Sigmoid colon (tissue), 7 donors: Measurements from ENCODE around the gene CNNM3. TPM values are rescaled to one million over a fixed set of nuclear protein-coding genes. Genes with fewer than 3 reads are reported as not detected.

Source experiments
- DNase-seq: peaks from one replicate; pipeline ENCODE4 v3.0.0-alpha.2; 2019
- H3K27ac ChIP-seq, 4 donors: fragments of 200-600 bp; sonication (generic); one replicate each; pipeline ENCODE4 v1.5.1; 2016 to 2019; ENCODE audit warnings: mild to moderate bottlenecking in 1 of 4
- H3K27me3 ChIP-seq, 3 donors: fragments of 200-600 bp; sonication (generic); one replicate each; pipeline ENCODE4 v1.5.1; 2019; ENCODE audit warnings: mild to moderate bottlenecking in 1 of 3
- H3K36me3 ChIP-seq, 4 donors: fragments of 200-600 bp; sonication (generic); one replicate each; pipeline ENCODE4 v1.5.1; 2016 to 2019
- H3K4me1 ChIP-seq, 4 donors: fragments of 200-600 bp; sonication (generic); one replicate each; pipeline ENCODE4 v1.5.1; 2017 to 2019
- H3K4me3 ChIP-seq, 4 donors: fragments of 200-600 bp; sonication (generic); one replicate each; pipeline ENCODE4 v1.5.1; 2017 to 2019; ENCODE audit warnings: mild to moderate bottlenecking in 2 of 4, moderate library complexity in 1 of 4
- H3K9me3 ChIP-seq, 4 donors: fragments of 200-600 bp in 3 of 4; sonication (generic) in 3 of 4; one replicate each; pipeline versions ENCODE4 v1.5.1 to v1.6.1; 2013 to 2019
- EP300 ChIP-seq, 4 donors: sonication (generic); formaldehyde crosslinking; IDR thresholded peaks; one replicate each; pipeline ENCODE4 v1.6.1; 2017; ENCODE audit warnings: antibody characterized with exemption in 4 of 4
- POLR2A ChIP-seq, 2 donors: fragments of 450-650 bp; IDR thresholded peaks; one replicate each; pipeline ENCODE4 v1.6.1; 2016; ENCODE audit warnings: antibody characterized with exemption in 2 of 2, mild to moderate bottlenecking in 2 of 2, moderate library complexity in 2 of 2
- POLR2AphosphoS5 ChIP-seq, 4 donors: sonication (generic); formaldehyde crosslinking; IDR thresholded peaks; one replicate each; pipeline ENCODE4 v1.6.1; 2017; ENCODE audit warnings: antibody characterized with exemption in 4 of 4
- WGBS, 2 donors: extraction: QIAGEN DNeasy Blood & Tissue Kit; methylation state at CpG; one replicate each; pipeline ENCODE4 v1.1.7; 2013; 5-methylcytosine and 5-hydroxymethylcytosine counted together
- intact Hi-C: fragments of 100-400 bp; cut with DNase I; formaldehyde crosslinking; loops from one replicate; pipeline ENCODE4 v1.15.1; 2023
- polyA plus RNA-seq, 3 donors: library from polyadenylated mRNA; stranded (reverse); fragments of 200-250 nt; gene quantifications; one replicate each; pipeline ENCODE4 v1.2.3, GENCODE V29; 2013
- small RNA-seq, 3 donors: library from RNA; depleted of rRNA; stranded (forward); fragments of <200 nt; gene quantifications; one replicate each; pipeline ENCODE3, GENCODE V24; 2016
- total RNA-seq, 4 donors: library from RNA; depleted of rRNA; stranded (reverse); fragments of >200 nt; gene quantifications; one replicate each; pipeline ENCODE4 v1.1.0, GENCODE V29; 2016
- TF ChIP-seq, protein P1 (sequence below), 4 experiments: fragments of 450-650 bp in 3 of 4; fragments of 200-600 bp in 1 of 4; IDR thresholded peaks; one replicate each; pipeline ENCODE4 v1.5.1; 2016 to 2019; ENCODE audit warnings: antibody characterized with exemption in 4 of 4, mild to moderate bottlenecking in 3 of 4, moderate library complexity in 2 of 4
- donor health status: healthy with polysubstance abuse.
- donor health status: Bipolar disorder and iron deficiency.
- donor health status: healthy.

CNNM3 gene
- total and polyA plus RNA-seq, 7 donors, result 1.2 to 16.6 (median 10.0) TPM

DNA sequence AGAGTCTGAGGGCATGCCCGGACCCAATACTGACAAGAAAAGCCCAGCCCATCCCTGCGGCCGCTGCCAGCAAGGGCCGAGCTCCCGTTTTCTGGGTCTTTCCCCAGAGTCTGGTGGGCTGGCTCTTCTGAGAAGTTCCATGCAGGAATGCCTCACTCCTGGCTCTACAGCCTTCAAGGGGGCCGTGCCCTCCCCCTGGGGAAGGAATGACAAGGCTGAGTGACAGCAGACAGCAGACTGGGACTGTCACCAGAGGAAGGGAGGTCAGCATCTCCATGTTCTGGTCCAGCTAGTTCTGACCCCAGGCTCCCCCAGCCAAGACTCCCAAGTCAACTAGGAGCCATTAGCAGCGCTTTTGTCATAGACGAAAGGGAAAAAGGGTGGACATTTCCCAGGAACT, 66.8 kb downstream of the CNNM3 start:
- Histone ChIP-seq H3K4me1 (peaks cover 0 to 32% (median 23%) of the 10 kb centered on the region in 4 donors), H3K27ac (no peak overlapping the region), H3K4me3 (no peak overlapping the region), H3K27me3 (no peaks in the 10 kb centered on the region), H3K9me3 (no peaks in the 10 kb centered on the region), H3K36me3 (no peaks in the 10 kb centered on the region)
- 87 to 93% methylated on average over 8 of the region's 8 CpGs for WGBS, 2 donors
- no peak for DNase-seq
- intact Hi-C loops, result no loop called here
- TF ChIP-seq EP300 (IDR thresholded peaks at IDR 0.05) (no peak), POLR2A (IDR thresholded peaks at IDR 0.05) (no peak), POLR2AphosphoS5 (IDR thresholded peaks at IDR 0.05) (no peak)
- TF ChIP-seq, protein P1, sequence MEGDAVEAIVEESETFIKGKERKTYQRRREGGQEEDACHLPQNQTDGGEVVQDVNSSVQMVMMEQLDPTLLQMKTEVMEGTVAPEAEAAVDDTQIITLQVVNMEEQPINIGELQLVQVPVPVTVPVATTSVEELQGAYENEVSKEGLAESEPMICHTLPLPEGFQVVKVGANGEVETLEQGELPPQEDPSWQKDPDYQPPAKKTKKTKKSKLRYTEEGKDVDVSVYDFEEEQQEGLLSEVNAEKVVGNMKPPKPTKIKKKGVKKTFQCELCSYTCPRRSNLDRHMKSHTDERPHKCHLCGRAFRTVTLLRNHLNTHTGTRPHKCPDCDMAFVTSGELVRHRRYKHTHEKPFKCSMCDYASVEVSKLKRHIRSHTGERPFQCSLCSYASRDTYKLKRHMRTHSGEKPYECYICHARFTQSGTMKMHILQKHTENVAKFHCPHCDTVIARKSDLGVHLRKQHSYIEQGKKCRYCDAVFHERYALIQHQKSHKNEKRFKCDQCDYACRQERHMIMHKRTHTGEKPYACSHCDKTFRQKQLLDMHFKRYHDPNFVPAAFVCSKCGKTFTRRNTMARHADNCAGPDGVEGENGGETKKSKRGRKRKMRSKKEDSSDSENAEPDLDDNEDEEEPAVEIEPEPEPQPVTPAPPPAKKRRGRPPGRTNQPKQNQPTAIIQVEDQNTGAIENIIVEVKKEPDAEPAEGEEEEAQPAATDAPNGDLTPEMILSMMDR (IDR thresholded peaks at IDR 0.05), result no peak

DNA sequence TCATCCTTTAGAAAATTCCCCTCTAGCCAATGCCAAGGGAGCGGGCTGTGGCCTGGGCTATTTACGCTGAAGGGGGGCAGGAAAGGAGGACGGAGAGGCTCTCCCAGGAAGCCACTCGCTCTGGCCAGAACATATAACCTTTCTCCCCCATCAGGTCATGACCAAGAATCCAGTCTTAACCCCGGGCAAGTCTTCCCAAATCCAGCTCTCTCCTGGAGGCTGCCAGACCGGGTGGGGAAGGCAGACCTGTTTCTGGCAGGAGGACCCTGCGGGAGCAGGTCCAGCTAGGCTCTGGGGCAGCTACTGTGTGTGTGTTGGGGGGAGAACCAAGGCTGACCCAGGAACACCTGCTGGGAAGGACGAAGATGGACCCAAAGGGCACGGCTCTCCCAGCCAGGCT, 67.2 kb downstream of the CNNM3 start:
- Histone ChIP-seq H3K27me3 (no peaks in the 10 kb centered on the region), H3K9me3 (no peaks in the 10 kb centered on the region), H3K36me3 (no peaks in the 10 kb centered on the region), H3K27ac (no peak overlapping the region), H3K4me3 (no peak overlapping the region), H3K4me1 (peaks cover 0 to 36% (median 27%) of the 10 kb centered on the region in 4 donors)
- 87 to 90% methylated on average over 9 of the region's 9 CpGs for WGBS, 2 donors
- DNase-seq, result no peak
- intact Hi-C loops, result no loop called here
- TF ChIP-seq, protein P1 (IDR thresholded peaks at IDR 0.05), result no peak
- TF ChIP-seq POLR2A (IDR thresholded peaks at IDR 0.05), result no peak
- no peak for TF ChIP-seq EP300 (IDR thresholded peaks at IDR 0.05)
- no peak for TF ChIP-seq POLR2AphosphoS5 (IDR thresholded peaks at IDR 0.05)

Small RNA genes lying within 50 kb of the gene (small RNA-seq; reads per million reads assigned to genes)
- gene MIR3127, result 0.32 to 1.2 (median 0.60) reads per million in 3 donors

Other genes with a start within 250 kb of the CNNM3 start
- 10 to 100 TPM; 35.4 to 55.0 (median 47.7) TPM for gene KANSL3, start 178.0 kb upstream of the CNNM3 start, total RNA-seq
- 10 to 100 TPM; 12.0 to 24.2 (median 14.3) TPM for gene KANSL3, start 178.0 kb upstream of the CNNM3 start, polyA plus RNA-seq
- gene FER1L5, start 173.5 kb upstream of the CNNM3 start, total RNA-seq, result under 1 TPM in 1 of 4 donors, not detected in 3; under 0.01 TPM
- under 1 TPM in 1 of 3 donors, not detected in 2; 0.01 TPM for gene FER1L5, start 173.5 kb upstream of the CNNM3 start, polyA plus RNA-seq
- 10 to 100 TPM; 11.9 to 23.2 (median 17.2) TPM for gene LMAN2L, start 76.2 kb upstream of the CNNM3 start, total RNA-seq
- gene LMAN2L, start 76.2 kb upstream of the CNNM3 start, polyA plus RNA-seq, result 10 to 100 TPM in 1 of 3 donors, 1 to 10 TPM in 2; 3.6 to 14.0 (median 5.1) TPM
- gene CNNM4, start 55.4 kb upstream of the CNNM3 start, total RNA-seq, result 1 to 10 TPM; 2.3 to 6.6 (median 3.4) TPM
- gene CNNM4, start 55.4 kb upstream of the CNNM3 start, polyA plus RNA-seq, result 10 to 100 TPM in 1 of 3 donors, 1 to 10 TPM in 2; 9.0 to 36.7 (median 9.2) TPM
- 1 to 10 TPM; 1.8 to 5.5 (median 4.2) TPM for gene ANKRD23, start 27.8 kb downstream of the CNNM3 start, total RNA-seq
- 1 to 10 TPM in 1 of 3 donors, under 1 TPM in 1, not detected in 1; 0.69 to 4.2 TPM for gene ANKRD23, start 27.8 kb downstream of the CNNM3 start, polyA plus RNA-seq
- gene ANKRD39, start 41.7 kb downstream of the CNNM3 start, total RNA-seq, result 10 to 100 TPM; 11.4 to 34.1 (median 26.1) TPM
- gene ANKRD39, start 41.7 kb downstream of the CNNM3 start, polyA plus RNA-seq, result 10 to 100 TPM; 12.5 to 14.8 (median 12.6) TPM
- gene SEMA4C, start 53.8 kb downstream of the CNNM3 start, total RNA-seq, result 10 to 100 TPM; 57.1 to 90.1 (median 68.9) TPM
- 10 to 100 TPM in 1 of 3 donors, 1 to 10 TPM in 2; 3.6 to 21.3 (median 7.9) TPM for gene SEMA4C, start 53.8 kb downstream of the CNNM3 start, polyA plus RNA-seq
- 1 to 10 TPM in 3 of 4 donors, under 1 TPM in 1; 0.36 to 2.5 (median 1.9) TPM for gene FAM178B, start 170.3 kb downstream of the CNNM3 start, total RNA-seq
- 1 to 10 TPM in 1 of 3 donors, under 1 TPM in 1, not detected in 1; 0.51 to 1.2 TPM for gene FAM178B, start 170.3 kb downstream of the CNNM3 start, polyA plus RNA-seq